BLaER1 treated with 17β-estradiol and CSF1 and Interleukin-3, amounts not matched to agents 10 nM and 100 nM (cell line): Measurements from ENCODE around the gene ADGRB2.

Experiments
- H3K27ac ChIP-seq, 11 experiments: shearing (Covaris generic); formaldehyde crosslinking; 2 replicates each; pipeline ENCODE4 v1.8.1; 2022
- H3K27me3 ChIP-seq, 11 experiments: shearing (Covaris generic); formaldehyde crosslinking; 2 replicates each; pipeline ENCODE4 v1.8.1; 2022
- H3K36me3 ChIP-seq, 11 experiments: shearing (Covaris generic); formaldehyde crosslinking; 2 replicates each; pipeline ENCODE4 v1.8.1; 2022
- H3K4me1 ChIP-seq, 10 experiments: shearing (Covaris generic); formaldehyde crosslinking; 2 replicates each; pipeline ENCODE4 v1.8.1; 2022
- H3K4me2 ChIP-seq, 11 experiments: shearing (Covaris generic); formaldehyde crosslinking; 2 replicates each; pipeline ENCODE4 v1.8.1; 2022
- H3K4me3 ChIP-seq, 10 experiments: shearing (Covaris generic); formaldehyde crosslinking; 2 replicates each; pipeline ENCODE4 v1.8.1; 2022
- H3K9ac ChIP-seq, 11 experiments: shearing (Covaris generic); formaldehyde crosslinking; 2 replicates each; pipeline ENCODE4 v1.8.1; 2022
- H3K9me3 ChIP-seq, 11 experiments: shearing (Covaris generic); formaldehyde crosslinking; replicated peaks in 1 of 11; 2 replicates each; pipeline ENCODE4 v1.8.1; 2022
- H4K20me1 ChIP-seq, 11 experiments: shearing (Covaris generic); formaldehyde crosslinking; 2 replicates each; pipeline ENCODE4 v1.8.1; 2022
- Cebpa-rat ChIP-seq, 11 experiments: shearing (Covaris generic); IDR thresholded peaks; 2 replicates each; pipeline ENCODE4 v1.8.1; 2022

Gene ADGRB2

GRCh38 chr1:31753707-31754349, 10.3 kb downstream of the ADGRB2 start:
- no peaks in the 10 kb centered on the region for H3K36me3 ChIP-seq
- peak overlapping the region in 2 of 11 experiments; percentile 7 to 29; a peak in 2 of 22 replicates for H3K9ac ChIP-seq
- peaks cover 0 to 8% (median 0%) of the 10 kb centered on the region in 11 experiments; a peak in 1 of 22 replicates for H3K27me3 ChIP-seq
- H3K4me3 ChIP-seq, result no peak overlapping the region
- peaks cover 47 to 69% (median 64%) of the 10 kb centered on the region in 10 experiments for H3K4me1 ChIP-seq
- peaks cover 0 to 31% (median 0%) of the 10 kb centered on the region in 11 experiments; a peak in 5 of 22 replicates for H4K20me1 ChIP-seq
- H3K27ac ChIP-seq, result peak overlapping the region in 4 of 11 experiments; percentile 7 to 41 (median 14); a peak in 4 of 22 replicates
- H3K4me2 ChIP-seq, result peak overlapping the region in 10 of 11 experiments; percentile 32 to 83 (median 66); a peak in 17 of 22 replicates
- H3K9me3 ChIP-seq, result no peaks in the 10 kb centered on the region
- TF ChIP-seq Cebpa-rat (IDR thresholded peaks at IDR 0.05), result no peak

GRCh38 chr1:31752952-31753475, 11.1 kb downstream of the ADGRB2 start:
- Histone ChIP-seq H3K27ac (peak overlapping the region in 4 of 11 experiments; percentile 7 to 41 (median 14); a peak in 3 of 22 replicates), H3K9me3 (no peaks in the 10 kb centered on the region), H3K4me3 (no peak overlapping the region), H3K4me1 (peaks cover 47 to 73% (median 64%) of the 10 kb centered on the region in 10 experiments), H3K4me2 (peak overlapping the region; percentile 32 to 83 (median 64); a peak in 21 of 22 replicates), H4K20me1 (peaks cover 0 to 31% (median 0%) of the 10 kb centered on the region in 11 experiments; a peak in 5 of 22 replicates), H3K27me3 (peaks cover 0 to 8% (median 0%) of the 10 kb centered on the region in 11 experiments; a peak in 1 of 22 replicates), H3K36me3 (no peaks in the 10 kb centered on the region), H3K9ac (0 out of 22 replicates have a peak overlapping the region, but pooled peaks of 1 of the 11 experiments have one; percentile 7)
- no peak for TF ChIP-seq Cebpa-rat (IDR thresholded peaks at IDR 0.05)

GRCh38 chr1:31752258-31752657, 11.9 kb downstream of the ADGRB2 start:
- Histone ChIP-seq H4K20me1 (peaks cover 0 to 23% (median 0%) of the 10 kb centered on the region in 11 experiments; a peak in 5 of 22 replicates), H3K36me3 (no peaks in the 10 kb centered on the region), H3K27me3 (peaks cover 0 to 8% (median 0%) of the 10 kb centered on the region in 11 experiments; a peak in 1 of 22 replicates), H3K4me2 (peak overlapping the region; percentile 12 to 83 (median 64)), H3K4me1 (peaks cover 47 to 73% (median 64%) of the 10 kb centered on the region in 10 experiments), H3K27ac (peak overlapping the region in 2 of 11 experiments; percentile 5 to 41; a peak in 1 of 22 replicates), H3K4me3 (no peak overlapping the region), H3K9me3 (no peaks in the 10 kb centered on the region), H3K9ac (0 out of 22 replicates have a peak overlapping the region, but pooled peaks of 2 of the 11 experiments have one; percentile 1 to 23)
- TF ChIP-seq Cebpa-rat (IDR thresholded peaks at IDR 0.05), result no peak

- TF ChIP-seq Cebpa-rat (IDR thresholded peaks at IDR 0.05), result no peak
- H3K27me3 ChIP-seq, result peaks cover 0 to 8% (median 0%) of the 10 kb centered on the region in 11 experiments; a peak in 1 of 22 replicates
- H3K4me1 ChIP-seq, result peaks cover 47 to 76% (median 68%) of the 10 kb centered on the region in 10 experiments
- H3K9ac ChIP-seq, result 0 out of 22 replicates have a peak overlapping the region, but pooled peaks of 2 of the 11 experiments have one; percentile 1 to 23
- H3K4me2 ChIP-seq, result peak overlapping the region; percentile 12 to 83 (median 64); a peak in 21 of 22 replicates
- H3K27ac ChIP-seq, result 0 out of 22 replicates have a peak overlapping the region, but pooled peaks of 1 of the 11 experiments have one; percentile 41
- H4K20me1 ChIP-seq, result peaks cover 0 to 20% (median 0%) of the 10 kb centered on the region in 11 experiments; a peak in 5 of 22 replicates
- no peaks in the 10 kb centered on the region for H3K36me3 ChIP-seq
- no peak overlapping the region for H3K4me3 ChIP-seq
- no peaks in the 10 kb centered on the region for H3K9me3 ChIP-seq
These were observed 12.3 kb downstream of the ADGRB2 start for GRCh38 chr1:31751822-31752241.

GRCh38 chr1:31750858-31751510, 13.2 kb downstream of the ADGRB2 start:
- Histone ChIP-seq H4K20me1 (peaks cover 0 to 19% (median 0%) of the 10 kb centered on the region in 11 experiments; a peak in 5 of 22 replicates), H3K4me1 (peaks cover 47 to 79% (median 74%) of the 10 kb centered on the region in 10 experiments), H3K27me3 (peaks cover 0 to 8% (median 0%) of the 10 kb centered on the region in 11 experiments; a peak in 1 of 22 replicates), H3K36me3 (no peaks in the 10 kb centered on the region), H3K4me3 (no peak overlapping the region), H3K9ac (no peak overlapping the region), H3K9me3 (no peaks in the 10 kb centered on the region), H3K27ac (no peak overlapping the region; a peak in 1 of 22 replicates), H3K4me2 (peak overlapping the region; percentile 60 to 83 (median 72))
- no peak for TF ChIP-seq Cebpa-rat (IDR thresholded peaks at IDR 0.05)

- Histone ChIP-seq H3K9ac (no peak overlapping the region), H3K27me3 (peaks cover 0 to 8% (median 0%) of the 10 kb centered on the region in 11 experiments; a peak in 1 of 22 replicates), H3K4me2 (peak overlapping the region; percentile 60 to 83 (median 72)), H3K27ac (no peak overlapping the region), H4K20me1 (peaks cover 0 to 24% (median 0%) of the 10 kb centered on the region in 11 experiments; a peak in 5 of 22 replicates), H3K9me3 (no peaks in the 10 kb centered on the region), H3K4me3 (no peak overlapping the region), H3K36me3 (no peaks in the 10 kb centered on the region), H3K4me1 (peaks cover 43 to 79% (median 75%) of the 10 kb centered on the region in 10 experiments)
- no peak for TF ChIP-seq Cebpa-rat (IDR thresholded peaks at IDR 0.05)
These were observed 14.1 kb downstream of the ADGRB2 start for GRCh38 chr1:31749785-31750735.

GRCh38 chr1:31748365-31748764, 15.8 kb downstream of the ADGRB2 start:
- Histone ChIP-seq H3K4me3 (no peak overlapping the region), H3K27me3 (peaks cover 0 to 8% (median 0%) of the 10 kb centered on the region in 11 experiments; a peak in 3 of 22 replicates), H3K9me3 (no peaks in the 10 kb centered on the region), H3K36me3 (no peaks in the 10 kb centered on the region), H3K9ac (peak overlapping the region in 1 of 11 experiments; percentile 6; a peak in 1 of 22 replicates), H3K4me2 (peak overlapping the region in 1 of 11 experiments; percentile 27; a peak in 1 of 22 replicates), H4K20me1 (peaks cover 0 to 28% (median 0%) of the 10 kb centered on the region in 11 experiments; a peak in 3 of 22 replicates), H3K4me1 (peaks cover 33 to 79% (median 75%) of the 10 kb centered on the region in 10 experiments), H3K27ac (no peak overlapping the region)
- TF ChIP-seq Cebpa-rat (IDR thresholded peaks at IDR 0.05), result no peak
